ENCODE results near the gene ROCK2.

The ROCK2 gene

DNA sequence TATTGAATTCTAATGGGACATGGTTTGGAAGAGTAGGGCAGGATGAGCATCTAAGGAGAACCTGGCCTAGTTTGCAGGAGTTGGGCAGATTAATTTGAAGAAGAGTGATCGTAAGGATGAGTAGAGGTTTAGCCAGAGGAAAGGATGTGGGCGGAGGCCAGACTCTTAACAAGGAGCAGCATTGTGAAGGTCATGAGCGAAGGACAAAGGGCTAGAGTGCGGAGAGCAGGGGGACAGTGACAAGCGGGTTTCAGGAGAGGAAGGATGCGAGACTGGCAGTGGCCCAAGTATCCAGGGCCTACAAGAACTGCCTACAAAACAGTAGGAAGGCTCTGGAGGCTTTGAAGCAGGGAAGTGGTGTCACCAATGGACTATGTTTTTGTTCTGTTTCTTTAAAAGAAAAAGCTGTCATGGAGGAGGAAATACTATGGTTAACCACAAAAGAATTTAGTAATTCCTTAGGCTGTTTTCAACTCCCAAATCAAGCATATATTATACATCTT lies 169.1 kb downstream of the ROCK2 start:
- TF ChIP-seq, protein P1, sequence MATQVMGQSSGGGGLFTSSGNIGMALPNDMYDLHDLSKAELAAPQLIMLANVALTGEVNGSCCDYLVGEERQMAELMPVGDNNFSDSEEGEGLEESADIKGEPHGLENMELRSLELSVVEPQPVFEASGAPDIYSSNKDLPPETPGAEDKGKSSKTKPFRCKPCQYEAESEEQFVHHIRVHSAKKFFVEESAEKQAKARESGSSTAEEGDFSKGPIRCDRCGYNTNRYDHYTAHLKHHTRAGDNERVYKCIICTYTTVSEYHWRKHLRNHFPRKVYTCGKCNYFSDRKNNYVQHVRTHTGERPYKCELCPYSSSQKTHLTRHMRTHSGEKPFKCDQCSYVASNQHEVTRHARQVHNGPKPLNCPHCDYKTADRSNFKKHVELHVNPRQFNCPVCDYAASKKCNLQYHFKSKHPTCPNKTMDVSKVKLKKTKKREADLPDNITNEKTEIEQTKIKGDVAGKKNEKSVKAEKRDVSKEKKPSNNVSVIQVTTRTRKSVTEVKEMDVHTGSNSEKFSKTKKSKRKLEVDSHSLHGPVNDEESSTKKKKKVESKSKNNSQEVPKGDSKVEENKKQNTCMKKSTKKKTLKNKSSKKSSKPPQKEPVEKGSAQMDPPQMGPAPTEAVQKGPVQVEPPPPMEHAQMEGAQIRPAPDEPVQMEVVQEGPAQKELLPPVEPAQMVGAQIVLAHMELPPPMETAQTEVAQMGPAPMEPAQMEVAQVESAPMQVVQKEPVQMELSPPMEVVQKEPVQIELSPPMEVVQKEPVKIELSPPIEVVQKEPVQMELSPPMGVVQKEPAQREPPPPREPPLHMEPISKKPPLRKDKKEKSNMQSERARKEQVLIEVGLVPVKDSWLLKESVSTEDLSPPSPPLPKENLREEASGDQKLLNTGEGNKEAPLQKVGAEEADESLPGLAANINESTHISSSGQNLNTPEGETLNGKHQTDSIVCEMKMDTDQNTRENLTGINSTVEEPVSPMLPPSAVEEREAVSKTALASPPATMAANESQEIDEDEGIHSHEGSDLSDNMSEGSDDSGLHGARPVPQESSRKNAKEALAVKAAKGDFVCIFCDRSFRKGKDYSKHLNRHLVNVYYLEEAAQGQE (IDR thresholded peaks at IDR 0.05; ENCODE audit: insufficient read depth in 1 of 2, low read depth in 2 of 2, low read length in 2 of 2): no peak
- TF ChIP-seq SIN3A (IDR thresholded peaks at IDR 0.05; ENCODE audit: borderline replicate concordance, insufficient read depth, low read length) (no peak), TAF1 (IDR thresholded peaks at IDR 0.05; ENCODE audit: borderline replicate concordance, insufficient read depth, low read length) (no peak), POLR2AphosphoS5 (IDR thresholded peaks at IDR 0.05; ENCODE audit: low read depth, low read length) (no peak), FOXP2 (optimal IDR thresholded peaks at IDR 0.05; ENCODE audit: borderline replicate concordance, extremely low read depth, extremely low read length, insufficient read depth) (no peak)

DNA sequence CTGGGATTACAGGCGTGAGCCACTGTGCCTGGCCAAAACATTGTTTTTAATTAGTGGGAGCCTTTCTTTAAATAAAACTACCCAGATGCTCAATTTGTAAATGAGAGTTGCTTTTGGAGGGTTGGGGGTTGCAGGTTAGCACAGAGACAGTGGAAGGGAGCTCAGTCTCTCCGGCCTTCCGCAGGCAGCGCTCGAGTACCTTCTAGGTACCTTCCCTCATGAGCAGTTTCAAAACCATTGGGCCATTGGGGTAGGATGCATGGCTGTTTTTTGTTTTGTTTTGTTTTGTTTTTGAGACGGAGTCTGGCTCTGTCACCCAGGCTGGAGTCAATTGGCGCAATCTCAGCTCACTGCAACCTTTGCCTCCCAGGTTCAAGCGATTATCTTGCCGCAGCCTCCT lies 170.2 kb downstream of the ROCK2 start:
- TF ChIP-seq SIN3A (IDR thresholded peaks at IDR 0.05; ENCODE audit: borderline replicate concordance, insufficient read depth, low read length) (no peak), TAF1 (IDR thresholded peaks at IDR 0.05; ENCODE audit: borderline replicate concordance, insufficient read depth, low read length) (no peak), FOXP2 (optimal IDR thresholded peaks at IDR 0.05; ENCODE audit: borderline replicate concordance, extremely low read depth, extremely low read length, insufficient read depth) (no peak), POLR2AphosphoS5 (IDR thresholded peaks at IDR 0.05; ENCODE audit: low read depth, low read length) (no peak)
- TF ChIP-seq, protein P1 (IDR thresholded peaks at IDR 0.05; ENCODE audit: insufficient read depth in 1 of 2, low read depth in 2 of 2, low read length in 2 of 2): no peak

DNA sequence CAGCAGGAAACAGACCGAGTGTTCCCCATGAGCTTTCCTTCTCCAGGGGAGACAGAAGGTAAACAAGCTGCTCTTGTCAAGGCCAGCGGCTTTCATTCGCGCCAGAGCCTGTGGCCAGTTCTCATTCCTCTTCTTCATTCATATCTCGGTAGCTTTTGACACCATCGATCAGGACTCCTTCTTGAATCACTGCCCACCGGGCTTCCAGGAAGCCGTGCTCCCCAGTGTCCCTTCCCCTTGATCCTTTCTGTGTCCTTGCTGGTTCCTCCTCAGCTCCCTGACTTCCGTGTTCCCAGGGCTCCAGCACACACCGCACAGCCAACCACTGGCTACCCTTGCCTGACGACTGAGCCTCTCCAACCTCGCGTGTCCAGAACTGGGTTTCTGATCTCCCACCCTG lies 175.1 kb downstream of the ROCK2 start:
- TF ChIP-seq POLR2AphosphoS5 (IDR thresholded peaks at IDR 0.05; ENCODE audit: low read depth, low read length) (no peak), SIN3A (IDR thresholded peaks at IDR 0.05; ENCODE audit: borderline replicate concordance, insufficient read depth, low read length) (no peak), TAF1 (IDR thresholded peaks at IDR 0.05; ENCODE audit: borderline replicate concordance, insufficient read depth, low read length) (no peak)
- TF ChIP-seq, protein P1 (IDR thresholded peaks at IDR 0.05; ENCODE audit: insufficient read depth in 1 of 2, low read depth in 2 of 2, low read length in 2 of 2): no peak

DNA sequence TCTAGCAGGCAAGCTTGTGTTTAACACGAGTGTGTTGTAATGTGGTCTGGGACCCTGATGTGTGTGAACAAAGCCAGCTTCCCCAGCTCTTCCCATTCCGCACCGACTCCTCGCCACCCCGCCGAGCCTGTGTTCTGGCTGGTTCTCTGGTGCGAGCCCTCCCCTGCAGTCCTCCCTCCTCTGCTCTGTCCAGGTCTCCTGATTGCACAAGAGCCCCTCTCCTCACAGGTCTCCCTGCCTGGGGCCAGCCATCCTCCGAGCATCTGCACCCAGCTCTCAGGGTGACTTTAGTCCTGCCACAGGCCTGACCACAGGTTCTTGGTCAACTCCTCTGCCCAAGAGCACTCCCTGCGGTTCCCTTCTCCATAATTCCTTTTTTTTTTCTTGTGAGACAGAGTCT lies 175.9 kb downstream of the ROCK2 start:
- TF ChIP-seq FOXP2 (optimal IDR thresholded peaks at IDR 0.05; ENCODE audit: borderline replicate concordance, extremely low read depth, extremely low read length, insufficient read depth) (no peak), TAF1 (IDR thresholded peaks at IDR 0.05; ENCODE audit: borderline replicate concordance, insufficient read depth, low read length) (no peak), SIN3A (IDR thresholded peaks at IDR 0.05; ENCODE audit: borderline replicate concordance, insufficient read depth, low read length) (no peak), POLR2AphosphoS5 (IDR thresholded peaks at IDR 0.05; ENCODE audit: low read depth, low read length) (no peak)
- TF ChIP-seq, protein P1 (IDR thresholded peaks at IDR 0.05; ENCODE audit: insufficient read depth in 1 of 2, low read depth in 2 of 2, low read length in 2 of 2): no peak

DNA sequence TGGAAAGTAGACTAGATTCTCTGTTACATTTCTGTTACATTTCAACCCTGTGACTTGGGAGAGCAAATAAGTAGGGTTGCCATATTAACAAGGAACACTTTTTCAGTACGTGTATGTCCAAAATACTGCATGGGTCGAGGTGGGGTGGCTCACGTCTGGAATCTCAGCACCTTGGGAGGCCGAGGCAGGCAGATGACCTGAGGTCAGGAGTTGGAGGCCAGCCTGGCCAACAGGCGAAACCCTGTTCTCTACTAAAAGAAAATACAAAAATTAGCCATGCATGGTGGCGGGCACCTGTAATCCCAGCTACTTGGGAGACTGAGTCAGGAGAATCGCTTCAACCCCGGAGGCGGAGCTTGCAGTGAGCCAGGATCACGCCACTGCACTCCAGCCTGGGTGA lies 178.0 kb downstream of the ROCK2 start:
- TF ChIP-seq TAF1 (IDR thresholded peaks at IDR 0.05; ENCODE audit: borderline replicate concordance, insufficient read depth, low read length) (no peak), SIN3A (IDR thresholded peaks at IDR 0.05; ENCODE audit: borderline replicate concordance, insufficient read depth, low read length) (no peak), POLR2AphosphoS5 (IDR thresholded peaks at IDR 0.05; ENCODE audit: low read depth, low read length) (no peak), FOXP2 (optimal IDR thresholded peaks at IDR 0.05; ENCODE audit: borderline replicate concordance, extremely low read depth, extremely low read length, insufficient read depth) (no peak)
- TF ChIP-seq, protein P1 (IDR thresholded peaks at IDR 0.05; ENCODE audit: insufficient read depth in 1 of 2, low read depth in 2 of 2, low read length in 2 of 2): no peak

Data from PFSK-1 (cell line).